Astrocyte (in vitro differentiated cells and primary cell): ENCODE results near the gene DNAL4.

Experiments
- CTCF ChIP-seq: IDR thresholded peaks from 2 replicates; pipeline ENCODE4 v1.5.1; 2011; ENCODE audit warnings: low read depth, mild to moderate bottlenecking, inconsistent platforms, low read length, moderate library complexity; ENCODE audit not compliant: insufficient read depth
- EZH2 ChIP-seq: IDR thresholded peaks from 2 replicates; pipeline ENCODE4 v1.6.1; 2012; ENCODE audit warnings: mild to moderate bottlenecking, low read length, inconsistent platforms; ENCODE audit not compliant: insufficient read depth

- TF ChIP-seq CTCF (no peak), EZH2 (no peak)
Observed at GRCh38 chr22:38775656-38776055, 18.3 kb downstream of the DNAL4 start.
